Measurements from ENCODE around the gene ALG1.
A peak's percentile ranks its signal among the peaks of the same experiment; 100 is the strongest.

ALG1 gene

DNA sequence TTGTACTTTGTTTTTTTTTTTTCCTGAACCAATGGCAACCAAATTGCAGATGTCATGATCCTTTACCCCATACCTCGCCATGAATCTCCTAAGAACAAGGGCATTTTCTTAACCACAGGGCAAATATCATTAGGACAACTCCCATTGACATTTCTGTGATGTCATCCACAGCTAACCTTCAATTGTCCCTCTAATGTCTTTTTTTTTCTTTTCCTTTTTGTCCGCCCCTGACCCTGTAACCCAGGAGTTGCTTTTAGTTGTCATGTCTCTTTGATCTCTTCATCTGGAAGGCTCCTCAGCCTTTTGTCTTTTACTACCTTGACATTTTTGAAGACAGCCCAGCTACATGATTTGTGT, 37.5 kb upstream of the ALG1 start:
- H3K4me3 ChIP-seq (ENCODE audit: control insufficient read depth, low read depth, low read length): peak overlapping the region; percentile 70
- TF ChIP-seq, protein P1, sequence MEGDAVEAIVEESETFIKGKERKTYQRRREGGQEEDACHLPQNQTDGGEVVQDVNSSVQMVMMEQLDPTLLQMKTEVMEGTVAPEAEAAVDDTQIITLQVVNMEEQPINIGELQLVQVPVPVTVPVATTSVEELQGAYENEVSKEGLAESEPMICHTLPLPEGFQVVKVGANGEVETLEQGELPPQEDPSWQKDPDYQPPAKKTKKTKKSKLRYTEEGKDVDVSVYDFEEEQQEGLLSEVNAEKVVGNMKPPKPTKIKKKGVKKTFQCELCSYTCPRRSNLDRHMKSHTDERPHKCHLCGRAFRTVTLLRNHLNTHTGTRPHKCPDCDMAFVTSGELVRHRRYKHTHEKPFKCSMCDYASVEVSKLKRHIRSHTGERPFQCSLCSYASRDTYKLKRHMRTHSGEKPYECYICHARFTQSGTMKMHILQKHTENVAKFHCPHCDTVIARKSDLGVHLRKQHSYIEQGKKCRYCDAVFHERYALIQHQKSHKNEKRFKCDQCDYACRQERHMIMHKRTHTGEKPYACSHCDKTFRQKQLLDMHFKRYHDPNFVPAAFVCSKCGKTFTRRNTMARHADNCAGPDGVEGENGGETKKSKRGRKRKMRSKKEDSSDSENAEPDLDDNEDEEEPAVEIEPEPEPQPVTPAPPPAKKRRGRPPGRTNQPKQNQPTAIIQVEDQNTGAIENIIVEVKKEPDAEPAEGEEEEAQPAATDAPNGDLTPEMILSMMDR (conservative IDR thresholded peaks at IDR 0.05; ENCODE audit: control insufficient read depth, insufficient read depth, low read depth, low read length): no peak
- DNase-seq (ENCODE audit: low read depth): no peak

DNA sequence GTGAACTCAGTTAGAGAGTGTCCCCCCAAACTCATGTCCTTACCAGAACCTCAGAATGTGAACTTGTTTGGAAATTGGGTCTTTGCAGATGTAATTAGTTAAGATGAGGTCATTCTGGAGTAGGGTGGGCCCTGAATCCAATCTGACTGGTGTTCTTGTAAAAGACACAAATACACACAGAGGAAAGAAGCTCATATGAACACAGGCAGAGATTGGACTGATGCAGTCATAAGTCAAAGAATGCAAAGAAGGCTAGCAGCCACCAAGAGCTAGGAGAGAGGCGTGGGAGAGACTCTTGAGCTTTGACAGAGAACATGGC, 35.8 kb upstream of the ALG1 start:
- TF ChIP-seq, protein P1 (conservative IDR thresholded peaks at IDR 0.05; ENCODE audit: control insufficient read depth, insufficient read depth, low read depth, low read length): no peak
- no peak for DNase-seq (ENCODE audit: low read depth)
- no peak overlapping the region for H3K4me3 ChIP-seq (ENCODE audit: control insufficient read depth, low read depth, low read length)

DNA sequence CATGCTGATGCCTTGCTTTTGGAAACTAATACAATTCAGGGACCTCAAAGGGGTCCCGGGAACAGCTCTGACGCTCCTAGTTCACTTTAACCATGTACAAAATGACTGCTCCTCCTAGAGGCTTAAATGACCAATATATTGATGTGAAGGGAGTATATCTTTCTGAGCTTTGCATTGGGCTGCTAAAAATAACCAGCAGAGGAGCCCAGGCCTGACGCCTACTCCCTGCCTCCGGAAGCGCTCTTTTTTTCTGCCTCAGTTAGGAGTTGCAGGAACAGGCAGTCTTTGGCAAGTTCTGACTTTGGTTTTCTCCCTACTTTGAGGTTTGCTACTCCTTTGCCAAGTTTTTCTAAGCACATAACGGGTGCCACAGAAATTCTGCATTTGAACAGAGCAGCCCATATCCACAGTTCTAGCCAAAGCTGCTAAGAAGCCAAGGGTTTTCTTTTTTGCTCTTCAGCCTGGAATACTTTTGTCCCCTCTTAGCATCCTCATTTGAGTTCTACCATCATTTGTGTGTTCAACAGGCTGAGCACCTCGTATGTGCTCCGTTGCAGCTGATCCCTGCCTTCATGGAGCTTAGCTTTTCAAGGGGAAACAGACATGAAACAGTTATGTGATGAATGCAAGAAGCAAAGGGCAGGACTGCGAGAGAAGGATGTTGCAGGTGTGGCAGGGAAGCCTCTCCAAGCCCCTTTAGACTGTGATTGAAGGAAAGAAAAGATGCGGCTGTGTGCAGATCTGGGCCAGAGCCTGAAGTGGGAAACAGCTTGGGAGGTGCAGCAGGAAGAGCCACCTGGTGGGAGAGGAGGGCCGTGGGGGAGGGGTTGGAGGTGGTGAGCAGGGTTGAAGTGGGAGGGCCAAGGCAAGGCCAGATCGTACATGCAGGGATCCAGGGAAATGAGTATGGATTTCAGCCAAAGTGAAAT, 35.2 kb upstream of the ALG1 start:
- DNase-seq (ENCODE audit: low read depth): no peak
- no peak overlapping the region for H3K4me3 ChIP-seq (ENCODE audit: control insufficient read depth, low read depth, low read length)
- TF ChIP-seq, protein P1 (conservative IDR thresholded peaks at IDR 0.05; ENCODE audit: control insufficient read depth, insufficient read depth, low read depth, low read length): no peak

DNA sequence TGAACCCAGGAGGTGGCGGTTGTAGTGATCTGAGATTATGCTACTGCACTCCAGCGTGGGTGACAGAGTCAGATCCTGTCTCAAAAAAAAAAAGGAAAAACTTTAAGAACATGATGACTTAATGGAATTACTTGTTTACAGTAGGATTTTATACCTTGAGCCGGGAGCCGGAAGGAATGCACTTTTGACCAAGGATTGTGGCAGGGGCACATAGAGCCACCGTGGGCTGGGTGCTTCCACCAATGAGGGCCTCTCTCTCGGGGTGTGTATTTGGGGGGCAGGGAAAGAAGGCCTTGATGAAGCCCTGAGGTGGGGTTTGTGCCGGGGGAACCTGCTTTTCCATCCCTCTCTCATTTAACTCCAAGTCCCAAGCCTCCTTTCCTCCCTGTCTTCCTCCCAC, 31.2 kb upstream of the ALG1 start:
- DNase-seq (ENCODE audit: low read depth): no peak
- TF ChIP-seq, protein P1 (conservative IDR thresholded peaks at IDR 0.05; ENCODE audit: control insufficient read depth, insufficient read depth, low read depth, low read length): no peak
- H3K4me3 ChIP-seq (ENCODE audit: control insufficient read depth, low read depth, low read length): no peak overlapping the region

DNA sequence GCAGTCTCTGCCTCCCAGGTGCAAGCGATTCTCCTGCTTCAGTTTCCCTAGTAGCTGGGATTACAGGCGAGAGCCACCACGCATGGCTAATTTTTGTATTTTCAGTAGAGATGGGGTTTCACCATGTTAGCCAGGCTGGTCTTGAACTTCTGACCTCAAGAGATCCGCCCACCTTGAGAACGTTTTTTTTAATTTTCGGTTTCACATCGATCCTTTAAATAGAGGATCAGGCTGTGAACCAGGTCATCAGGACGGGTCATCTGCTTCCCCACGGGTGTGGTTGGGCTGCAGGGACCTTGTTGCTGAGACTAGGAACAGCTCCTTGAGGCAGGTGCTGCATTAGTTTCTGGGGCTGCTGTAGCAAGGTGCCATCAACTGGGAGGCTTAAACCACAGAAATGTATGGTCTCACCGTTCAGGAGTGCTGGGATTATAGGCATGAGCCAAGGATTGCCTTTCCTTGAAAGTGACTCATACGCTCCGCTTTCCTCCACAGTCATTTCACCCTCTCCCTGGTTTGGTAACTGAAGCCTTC, 30.0 kb upstream of the ALG1 start:
- TF ChIP-seq, protein P1 (conservative IDR thresholded peaks at IDR 0.05; ENCODE audit: control insufficient read depth, insufficient read depth, low read depth, low read length): no peak
- H3K4me3 ChIP-seq (ENCODE audit: control insufficient read depth, low read depth, low read length): no peak overlapping the region
- DNase-seq (ENCODE audit: low read depth): peak; percentile 65

DNA sequence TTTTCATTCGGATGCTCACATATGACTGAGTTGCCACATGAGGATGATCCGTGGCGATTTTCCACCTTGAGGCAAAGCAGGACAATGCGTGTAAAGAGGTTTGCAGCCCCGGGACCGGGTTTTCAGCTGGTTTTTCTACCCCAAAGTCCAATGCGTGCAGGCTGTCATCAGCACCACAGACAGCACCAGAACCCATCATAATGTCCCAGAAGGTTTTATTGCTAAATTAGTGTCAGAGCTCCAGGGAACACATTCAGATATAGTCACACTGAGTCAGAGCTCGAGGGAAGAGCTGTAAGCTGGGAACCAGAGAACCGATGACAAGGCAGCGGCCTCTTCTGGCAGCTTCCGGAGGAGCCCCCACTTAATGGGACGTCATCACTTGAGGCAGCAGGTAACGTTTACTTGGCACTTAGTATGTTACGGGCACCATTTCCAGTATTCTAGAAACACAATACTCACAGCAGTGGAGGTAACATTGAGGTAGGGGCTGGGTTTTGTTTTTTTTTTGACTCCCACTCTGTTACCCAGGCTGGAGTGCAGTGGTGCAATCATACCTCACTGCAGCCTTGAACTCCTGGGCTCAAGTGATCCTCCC, 29.0 kb upstream of the ALG1 start:
- no peak overlapping the region for H3K4me3 ChIP-seq (ENCODE audit: control insufficient read depth, low read depth, low read length)
- TF ChIP-seq, protein P1 (conservative IDR thresholded peaks at IDR 0.05; ENCODE audit: control insufficient read depth, insufficient read depth, low read depth, low read length): no peak
- DNase-seq (ENCODE audit: low read depth): peak; percentile 49
